ENCODE data around the gene HYLS1. TPM values are rescaled to one million over a fixed set of nuclear protein-coding genes. Genes with fewer than 3 reads are reported as not detected.

HYLS1 gene
- total RNA-seq, 2 experiments from 2014 or later = 4.6 to 5.2 TPM

- Mint-ChIP-seq H3K9me3 (no peaks in the 10 kb centered on the region), H3K4me3 (no peak overlapping the region), H3K4me1 (ENCODE audit: low read depth) (peaks cover 3% of the 10 kb centered on the region), H3K36me3 (ENCODE audit: low read depth) (no peaks in the 10 kb centered on the region), H3K27me3 (peaks cover 11% of the 10 kb centered on the region), H3K27ac (no peak overlapping the region)
- intact Hi-C loops (cut with micrococcal nuclease) = no loop called here
- DNase-seq (no peak), ATAC-seq (no peak)
- TF ChIP-seq CTCF (IDR thresholded peaks at IDR 0.05) = no peak
- CTCF ChIA-PET = interaction anchor here (1.1 kb wide), 1 partner anchor 267 kb away, joined by 3 read pairs; no protein-coding TSS in a partner anchor
- POLR2A ChIA-PET = no interaction called here
Measured at GRCh38 chr11:125926682-125927081, 39.2 kb downstream of the HYLS1 start.

GRCh38 chr11:125929445-125930075 lies 42.1 kb downstream of the HYLS1 start:
- Mint-ChIP-seq H3K27me3 (peaks cover 12% of the 10 kb centered on the region), H3K36me3 (ENCODE audit: low read depth) (no peaks in the 10 kb centered on the region), H3K27ac (no peak overlapping the region), H3K4me3 (no peak overlapping the region), H3K9me3 (no peaks in the 10 kb centered on the region), H3K4me1 (ENCODE audit: low read depth) (peaks cover 9% of the 10 kb centered on the region)
- ATAC-seq (no peak), DNase-seq (no peak)
- intact Hi-C loops (cut with micrococcal nuclease) = no loop called here
- TF ChIP-seq CTCF (IDR thresholded peaks at IDR 0.05) = no peak
- CTCF ChIA-PET = interaction anchor here (1.3 kb wide), 1 partner anchor 12 kb away, joined by 4 read pairs; no protein-coding TSS in a partner anchor
- POLR2A ChIA-PET = no interaction called here

- Mint-ChIP-seq H3K9me3 (no peaks in the 10 kb centered on the region), H3K27me3 (peaks cover 12% of the 10 kb centered on the region), H3K36me3 (ENCODE audit: low read depth) (no peaks in the 10 kb centered on the region), H3K4me1 (ENCODE audit: low read depth) (peaks cover 9% of the 10 kb centered on the region), H3K4me3 (no peak overlapping the region), H3K27ac (no peak overlapping the region)
- ChIA-PET POLR2A (no interaction called here), CTCF (interaction anchor here (1.3 to 1.6 kb wide), 2 partner anchors 12 to 264 kb away, joined by 3 to 4 read pairs; no protein-coding TSS in a partner anchor)
- intact Hi-C loops (cut with micrococcal nuclease) = no loop called here
- no peak for ATAC-seq
- TF ChIP-seq CTCF (IDR thresholded peaks at IDR 0.05) = no peak
- no peak for DNase-seq
Measured at GRCh38 chr11:125930076-125930450, 42.6 kb downstream of the HYLS1 start.

- Mint-ChIP-seq H3K27ac (no peak overlapping the region), H3K4me3 (no peak overlapping the region), H3K4me1 (ENCODE audit: low read depth) (peaks cover 9% of the 10 kb centered on the region), H3K9me3 (no peaks in the 10 kb centered on the region), H3K27me3 (peaks cover 9% of the 10 kb centered on the region), H3K36me3 (ENCODE audit: low read depth) (no peaks in the 10 kb centered on the region)
- ATAC-seq = no peak
- TF ChIP-seq CTCF (IDR thresholded peaks at IDR 0.05) = no peak
- CTCF ChIA-PET = interaction anchor here (1.6 kb wide), 1 partner anchor 263 kb away, joined by 3 read pairs; no protein-coding TSS in a partner anchor
- POLR2A ChIA-PET = no interaction called here
- intact Hi-C loops (cut with micrococcal nuclease) = no loop called here
- DNase-seq = no peak
Measured at GRCh38 chr11:125931116-125931515, 43.6 kb downstream of the HYLS1 start.

GRCh38 chr11:125931668-125932067 lies 44.2 kb downstream of the HYLS1 start:
- no peak for DNase-seq
- CTCF ChIA-PET = interaction anchor here (1.6 kb wide), 1 partner anchor 262 kb away, joined by 3 read pairs; no protein-coding TSS in a partner anchor

More at GRCh38 chr11:125931668-125932067, 44.2 kb downstream of the HYLS1 start:
- intact Hi-C loops (cut with micrococcal nuclease) = no loop called here
- Mint-ChIP-seq H3K27ac (no peak overlapping the region), H3K36me3 (ENCODE audit: low read depth) (no peaks in the 10 kb centered on the region), H3K4me1 (ENCODE audit: low read depth) (peaks cover 9% of the 10 kb centered on the region), H3K27me3 (peaks cover 7% of the 10 kb centered on the region), H3K9me3 (no peaks in the 10 kb centered on the region), H3K4me3 (no peak overlapping the region)
- TF ChIP-seq CTCF (IDR thresholded peaks at IDR 0.05) = no peak
- no peak for ATAC-seq
- POLR2A ChIA-PET = no interaction called here
